ENCODE measurements around the gene UCHL3.

Gene UCHL3

DNA sequence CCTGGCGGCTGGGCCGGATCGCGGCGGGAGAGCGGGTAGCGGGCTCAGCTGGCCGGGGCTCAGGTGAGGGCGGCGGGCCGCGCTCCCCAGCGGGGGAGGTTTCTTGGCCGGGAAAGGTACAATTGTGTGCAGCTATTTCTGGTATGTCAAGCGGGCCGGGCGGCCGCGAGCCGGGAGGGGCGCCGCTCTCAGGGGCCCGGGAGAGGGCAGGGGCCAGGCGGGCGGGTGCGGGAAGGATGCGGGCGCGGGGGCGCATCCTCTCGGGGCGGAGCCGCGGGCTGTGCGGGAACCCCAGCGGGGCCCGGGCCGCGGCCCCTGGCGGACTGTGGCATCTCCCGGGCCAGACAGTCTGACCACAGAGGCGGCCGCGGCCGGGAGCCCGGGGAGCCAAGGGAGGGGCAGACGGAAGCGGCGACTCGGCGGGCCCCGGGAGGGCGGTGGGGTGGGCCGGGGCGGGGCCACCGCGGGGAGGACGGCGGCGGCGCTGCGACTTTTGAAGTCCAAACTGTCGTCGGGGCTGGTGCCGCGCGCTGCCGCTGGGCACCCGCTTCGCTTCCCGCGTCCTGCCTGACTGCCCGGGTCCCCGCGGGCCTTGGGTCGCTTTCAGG, 86.3 kb downstream of the UCHL3 start, which contains the start of gene LMO7:
TSS of gene LMO7 (plus strand) at position 503 of the 608 bp plus-strand sequence. CDS start 328 bp downstream, outside the sequence.
- CTCF ChIA-PET, result no interaction called here
- H3K4me3 ChIP-seq (ENCODE audit: low read depth, low read length), result peak within 1 kb of the TSS; percentile 97
- TF ChIP-seq, protein P1, sequence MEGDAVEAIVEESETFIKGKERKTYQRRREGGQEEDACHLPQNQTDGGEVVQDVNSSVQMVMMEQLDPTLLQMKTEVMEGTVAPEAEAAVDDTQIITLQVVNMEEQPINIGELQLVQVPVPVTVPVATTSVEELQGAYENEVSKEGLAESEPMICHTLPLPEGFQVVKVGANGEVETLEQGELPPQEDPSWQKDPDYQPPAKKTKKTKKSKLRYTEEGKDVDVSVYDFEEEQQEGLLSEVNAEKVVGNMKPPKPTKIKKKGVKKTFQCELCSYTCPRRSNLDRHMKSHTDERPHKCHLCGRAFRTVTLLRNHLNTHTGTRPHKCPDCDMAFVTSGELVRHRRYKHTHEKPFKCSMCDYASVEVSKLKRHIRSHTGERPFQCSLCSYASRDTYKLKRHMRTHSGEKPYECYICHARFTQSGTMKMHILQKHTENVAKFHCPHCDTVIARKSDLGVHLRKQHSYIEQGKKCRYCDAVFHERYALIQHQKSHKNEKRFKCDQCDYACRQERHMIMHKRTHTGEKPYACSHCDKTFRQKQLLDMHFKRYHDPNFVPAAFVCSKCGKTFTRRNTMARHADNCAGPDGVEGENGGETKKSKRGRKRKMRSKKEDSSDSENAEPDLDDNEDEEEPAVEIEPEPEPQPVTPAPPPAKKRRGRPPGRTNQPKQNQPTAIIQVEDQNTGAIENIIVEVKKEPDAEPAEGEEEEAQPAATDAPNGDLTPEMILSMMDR (IDR thresholded peaks at IDR 0.05; ENCODE audit: insufficient read depth, low read length, missing control alignments), result no peak
- POLR2A ChIA-PET, result interaction anchor here (0.6 to 2.5 kb wide), 5 partner anchors 8 to 100 kb away, joined by 3 to 13 read pairs (median 4); no protein-coding TSS in a partner anchor
- DNase-seq (ENCODE audit: low read depth, low spot score), result no peak

DNA sequence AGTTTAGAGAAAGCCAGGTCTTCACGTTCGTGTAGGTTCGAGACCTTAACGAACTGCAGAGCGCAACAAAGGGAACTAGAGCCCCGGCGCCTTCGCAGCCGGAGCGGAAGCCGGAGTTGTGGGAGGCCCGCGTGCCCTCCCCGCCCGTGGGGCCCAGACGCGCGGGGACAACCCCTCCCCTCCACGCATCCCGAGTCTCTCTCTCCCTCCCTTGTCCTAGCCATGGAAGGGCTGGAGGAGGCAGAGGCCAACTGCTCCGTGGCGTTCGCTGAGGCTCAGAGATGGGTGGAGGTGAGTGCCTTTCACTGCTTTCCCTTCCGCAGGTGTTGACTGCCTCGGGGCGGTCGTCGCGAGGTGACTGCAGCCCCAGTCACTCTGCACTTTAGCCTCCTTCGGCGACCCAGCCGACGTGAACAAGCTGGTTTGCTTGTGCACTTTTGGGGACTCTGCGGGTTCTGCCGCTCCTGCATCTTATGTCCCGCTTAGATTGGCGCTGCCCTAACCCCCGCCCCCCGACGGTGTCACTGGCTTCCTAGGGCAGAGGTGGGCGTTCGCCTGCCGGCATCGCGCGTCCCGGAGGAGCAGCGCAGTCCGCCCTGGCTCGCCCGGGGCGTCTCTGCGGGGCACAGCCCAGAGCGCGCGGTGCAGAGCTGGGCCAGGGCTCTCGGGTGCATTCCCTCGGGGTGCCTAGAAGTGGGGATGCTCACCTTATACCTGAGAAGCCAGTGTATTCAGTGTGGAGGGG, 87.0 kb downstream of the UCHL3 start:
- POLR2A ChIA-PET, result interaction anchor here (1.0 to 2.5 kb wide), 4 partner anchors 7 to 101 kb away, joined by 3 to 13 read pairs (median 4); no protein-coding TSS in a partner anchor
- no peak for DNase-seq (ENCODE audit: low read depth, low spot score)
- TF ChIP-seq, protein P1 (IDR thresholded peaks at IDR 0.05; ENCODE audit: insufficient read depth, low read length, missing control alignments), result no peak
- peak overlapping the region; percentile 97 for H3K4me3 ChIP-seq (ENCODE audit: low read depth, low read length)
- CTCF ChIA-PET, result no interaction called here

DNA sequence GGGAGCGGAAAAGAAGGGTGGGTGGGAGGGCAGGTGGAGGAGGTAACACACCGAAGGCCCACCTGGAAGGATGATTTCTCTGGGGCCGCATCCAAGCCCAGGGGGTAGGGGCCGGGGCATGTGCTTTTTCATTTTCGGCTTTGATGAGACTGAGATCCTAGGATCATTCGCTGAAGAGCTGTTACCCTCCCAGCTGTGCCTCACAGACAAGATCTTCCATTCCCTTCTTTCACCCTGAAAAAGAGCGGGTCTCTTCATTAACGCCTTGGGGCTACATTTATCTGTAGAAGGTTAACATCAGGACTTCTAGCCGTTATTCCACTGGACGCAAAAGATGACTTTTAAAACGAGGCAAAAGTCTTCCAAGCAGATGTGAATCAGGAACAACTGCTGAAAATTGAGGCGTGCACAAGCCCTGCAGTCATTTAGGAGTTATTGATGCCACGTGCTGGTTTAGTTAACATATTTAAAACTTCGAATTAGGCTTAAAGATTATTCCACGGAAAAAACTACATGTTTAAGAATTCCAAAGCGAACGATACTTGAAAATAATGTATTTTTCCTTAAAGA, 87.7 kb downstream of the UCHL3 start:
- DNase-seq (ENCODE audit: low read depth, low spot score), result no peak
- ChIA-PET CTCF (interaction anchor here (1.1 to 1.4 kb wide), 2 partner anchors 50 to 68 kb away, joined by 3 read pairs; no protein-coding TSS in a partner anchor), POLR2A (interaction anchor here (0.6 to 2.5 kb wide), 4 partner anchors 10 to 102 kb away, joined by 3 to 13 read pairs (median 4); no protein-coding TSS in a partner anchor)
- TF ChIP-seq, protein P1 (IDR thresholded peaks at IDR 0.05; ENCODE audit: insufficient read depth, low read length, missing control alignments), result no peak
- H3K4me3 ChIP-seq (ENCODE audit: low read depth, low read length), result peak overlapping the region; percentile 97

GRCh38 chr13:75639454-75639853, 89.9 kb downstream of the UCHL3 start:
- ChIA-PET CTCF (interaction anchor here (1.2 to 2.0 kb wide), 7 partner anchors 9 to 72 kb away, joined by 3 to 7 read pairs (median 4); no protein-coding TSS in a partner anchor), POLR2A (interaction anchor here (0.9 to 1.0 kb wide), 2 partner anchors 18 to 47 kb away, joined by 3 to 4 read pairs; no protein-coding TSS in a partner anchor)
- TF ChIP-seq, protein P1 (IDR thresholded peaks at IDR 0.05; ENCODE audit: insufficient read depth, low read length, missing control alignments), result no peak
- H3K4me3 ChIP-seq (ENCODE audit: low read depth, low read length), result peak overlapping the region; percentile 97
- DNase-seq (ENCODE audit: low read depth, low spot score), result no peak

DNA sequence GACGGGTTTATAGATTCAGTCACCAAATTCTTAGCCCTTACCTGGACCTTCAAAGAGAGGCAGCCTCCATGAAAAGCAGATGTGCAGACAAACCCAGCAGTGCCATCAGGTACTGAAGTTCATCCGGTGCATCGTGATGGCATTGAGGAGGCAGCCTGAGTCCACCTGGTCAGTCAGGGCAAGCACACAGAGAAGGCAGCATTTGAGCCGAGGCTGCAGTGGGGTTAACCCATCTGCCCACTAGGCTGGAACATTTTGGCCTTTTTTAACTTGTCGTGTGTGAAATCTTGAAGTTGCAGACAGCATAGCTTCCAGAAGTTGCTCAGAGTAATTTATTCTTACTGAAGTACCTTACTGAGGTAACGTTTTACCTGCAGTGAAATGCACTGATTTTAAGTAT, 91.4 kb downstream of the UCHL3 start:
- POLR2A ChIA-PET, result no interaction called here

More for the DNA sequence above, 91.4 kb downstream of the UCHL3 start:
- no peak overlapping the region for H3K4me3 ChIP-seq (ENCODE audit: low read depth, low read length)
- CTCF ChIA-PET, result interaction anchor here (1.2 to 1.8 kb wide), 2 partner anchors 47 to 159 kb away, joined by 3 to 4 read pairs; partner anchors contain the start of gene TBC1D4
- no peak for DNase-seq (ENCODE audit: low read depth, low spot score)
- TF ChIP-seq, protein P1 (IDR thresholded peaks at IDR 0.05; ENCODE audit: insufficient read depth, low read length, missing control alignments), result no peak
